ENCODE measurements around the gene PRKCQ.

The PRKCQ gene

GRCh38 chr10:6602700-6603084, 22.6 kb upstream of the PRKCQ start:
- Histone ChIP-seq H3K79me2 (ENCODE audit: low read length) (no peaks in the 10 kb centered on the region), H3K4me3 (ENCODE audit: low read length) (no peak overlapping the region), H3K9me3 (replicated peaks; ENCODE audit: insufficient read depth, low read length) (no peaks in the 10 kb centered on the region), H3F3A (ENCODE audit: insufficient read depth, low read length) (no peaks in the 10 kb centered on the region), H3K27ac (ENCODE audit: low read length) (no peak overlapping the region), H3K9ac (ENCODE audit: low read length) (no peak overlapping the region), H4K20me1 (ENCODE audit: insufficient read depth, low read length) (no peaks in the 10 kb centered on the region), H3K4me1 (ENCODE audit: low read length) (no peaks in the 10 kb centered on the region), H3K36me3 (replicated peaks; ENCODE audit: insufficient read depth, low read length) (no peaks in the 10 kb centered on the region), H3K9me2 (replicated peaks; ENCODE audit: insufficient read depth, low read length) (no peaks in the 10 kb centered on the region), H2AFZ (ENCODE audit: low read length) (no peak overlapping the region), H3K4me2 (ENCODE audit: low read depth, low read length) (no peak overlapping the region), H3K27me3 (replicated peaks; ENCODE audit: insufficient read depth, low read length) (no peaks in the 10 kb centered on the region)
- TF ChIP-seq EZH2 (optimal IDR thresholded peaks at IDR 0.05; ENCODE audit: low read depth, low read length) (no peak), CTCF (IDR thresholded peaks at IDR 0.05; ENCODE audit: low read length) (no peak), EZH2phosphoT487 (IDR thresholded peaks at IDR 0.05; ENCODE audit: low read length) (no peak)
- DNase-seq: no peak

- TF ChIP-seq EZH2phosphoT487 (IDR thresholded peaks at IDR 0.05; ENCODE audit: low read length): no peak
- TF ChIP-seq EZH2 (optimal IDR thresholded peaks at IDR 0.05; ENCODE audit: low read depth, low read length): no peak
- TF ChIP-seq CTCF (IDR thresholded peaks at IDR 0.05; ENCODE audit: low read length): no peak
- H3K36me3 ChIP-seq (replicated peaks; ENCODE audit: insufficient read depth, low read length): no peaks in the 10 kb centered on the region
- no peak overlapping the region for H3K4me2 ChIP-seq (ENCODE audit: low read depth, low read length)
- DNase-seq: no peak
- no peaks in the 10 kb centered on the region for H3K79me2 ChIP-seq (ENCODE audit: low read length)
- H3K9ac ChIP-seq (ENCODE audit: low read length): no peak overlapping the region
- H3F3A ChIP-seq (ENCODE audit: insufficient read depth, low read length): no peaks in the 10 kb centered on the region
- no peaks in the 10 kb centered on the region for H3K9me3 ChIP-seq (replicated peaks; ENCODE audit: insufficient read depth, low read length)
- H3K4me3 ChIP-seq (ENCODE audit: low read length): no peak overlapping the region
- H3K9me2 ChIP-seq (replicated peaks; ENCODE audit: insufficient read depth, low read length): no peaks in the 10 kb centered on the region
- H2AFZ ChIP-seq (ENCODE audit: low read length): no peak overlapping the region
- H3K27me3 ChIP-seq (replicated peaks; ENCODE audit: insufficient read depth, low read length): no peaks in the 10 kb centered on the region
- H3K4me1 ChIP-seq (ENCODE audit: low read length): no peaks in the 10 kb centered on the region
- H3K27ac ChIP-seq (ENCODE audit: low read length): no peak overlapping the region
- H4K20me1 ChIP-seq (ENCODE audit: insufficient read depth, low read length): no peaks in the 10 kb centered on the region
These were observed 22.1 kb upstream of the PRKCQ start for GRCh38 chr10:6602026-6602699.

GRCh38 chr10:6601246-6601805, 21.2 kb upstream of the PRKCQ start:
- H3K4me1 ChIP-seq (ENCODE audit: low read length): no peaks in the 10 kb centered on the region
- no peaks in the 10 kb centered on the region for H3F3A ChIP-seq (ENCODE audit: insufficient read depth, low read length)
- DNase-seq: no peak
- no peak overlapping the region for H2AFZ ChIP-seq (ENCODE audit: low read length)
- H4K20me1 ChIP-seq (ENCODE audit: insufficient read depth, low read length): no peaks in the 10 kb centered on the region
- no peaks in the 10 kb centered on the region for H3K27me3 ChIP-seq (replicated peaks; ENCODE audit: insufficient read depth, low read length)
- no peak overlapping the region for H3K9ac ChIP-seq (ENCODE audit: low read length)
- no peak overlapping the region for H3K27ac ChIP-seq (ENCODE audit: low read length)
- no peaks in the 10 kb centered on the region for H3K79me2 ChIP-seq (ENCODE audit: low read length)
- no peak overlapping the region for H3K4me3 ChIP-seq (ENCODE audit: low read length)
- H3K4me2 ChIP-seq (ENCODE audit: low read depth, low read length): no peak overlapping the region
- TF ChIP-seq CTCF (IDR thresholded peaks at IDR 0.05; ENCODE audit: low read length): no peak
- no peak for TF ChIP-seq EZH2phosphoT487 (IDR thresholded peaks at IDR 0.05; ENCODE audit: low read length)
- TF ChIP-seq EZH2 (optimal IDR thresholded peaks at IDR 0.05; ENCODE audit: low read depth, low read length): no peak
- no peaks in the 10 kb centered on the region for H3K9me2 ChIP-seq (replicated peaks; ENCODE audit: insufficient read depth, low read length)
- H3K36me3 ChIP-seq (replicated peaks; ENCODE audit: insufficient read depth, low read length): no peaks in the 10 kb centered on the region
- H3K9me3 ChIP-seq (replicated peaks; ENCODE audit: insufficient read depth, low read length): no peaks in the 10 kb centered on the region

All from MM.1S (cell line).